Heart right ventricle (tissue), 16 donors: Measurements from ENCODE around the gene RNF144A. TPM values are rescaled to one million over a fixed set of nuclear protein-coding genes. Genes with fewer than 3 reads are reported as not detected.
A peak's percentile ranks its signal among the peaks of the same experiment; 100 is the strongest.

Source experiments
- ATAC-seq, 8 donors: fragments of 200-7000 bp; cut with Tn5 transposase; one replicate each; pipeline ENCODE4 v1.9.1; 2020; ENCODE audit warnings: mild to moderate bottlenecking in 8 of 8, moderate library complexity in 8 of 8, moderate number of reproducible peaks in 1 of 8
- DNase-seq, 2 donors: peaks; one replicate each; pipeline ENCODE4 v3.0.0-alpha.2; 2020
- H3K27ac ChIP-seq, 10 donors: fragments of 200-600 bp; sonication (generic) in 2 of 10; one replicate each; pipeline versions ENCODE4 v1.5.0 to v1.8.0; 2020 to 2022; ENCODE audit warnings: mild to moderate bottlenecking in 3 of 10
- H3K27me3 ChIP-seq, 7 donors: fragments of 200-600 bp; one replicate each; pipeline ENCODE4 v1.8.0; 2021 to 2022; ENCODE audit warnings: mild to moderate bottlenecking in 2 of 7
- H3K36me3 ChIP-seq, 9 donors: fragments of 200-600 bp; sonication (generic) in 1 of 9; one replicate each; pipeline versions ENCODE4 v1.5.0 to v1.8.0; 2020 to 2022; ENCODE audit warnings: mild to moderate bottlenecking in 2 of 9
- H3K4me1 ChIP-seq, 9 donors: fragments of 200-600 bp; sonication (generic) in 1 of 9; one replicate each; pipeline versions ENCODE4 v1.5.0 to v1.8.0; 2020 to 2022; ENCODE audit warnings: mild to moderate bottlenecking in 4 of 9
- H3K4me3 ChIP-seq, 10 donors: fragments of 200-600 bp; sonication (generic) in 2 of 10; one replicate each; pipeline versions ENCODE4 v1.5.0 to v1.8.0; 2020 to 2022; ENCODE audit warnings: mild to moderate bottlenecking in 7 of 10, moderate library complexity in 2 of 10
- H3K9me3 ChIP-seq, 11 donors: fragments of 200-600 bp in 10 of 11; sonication (generic) in 2 of 11; one replicate each; pipeline versions ENCODE4 v1.5.0 to v1.8.0; 2013 to 2022; ENCODE audit warnings: mild to moderate bottlenecking in 2 of 11, control low read depth in 1 of 11, moderate library complexity in 1 of 11
- WGBS, 2 donors: extraction: QIAGEN DNeasy Blood & Tissue Kit; methylation state at CpG; one replicate each; pipeline ENCODE4 v1.1.7; 2013; ENCODE audit warnings: inconsistent platforms in 1 of 2; 5-methylcytosine and 5-hydroxymethylcytosine counted together
- intact Hi-C, 10 donors: fragments of 100-400 bp; cut with DNase I; formaldehyde crosslinking; loops; one replicate each; pipeline versions ENCODE4 v1.11.1 to v1.14.2; 2022
- polyA plus RNA-seq, 2 donors: library from polyadenylated mRNA; stranded (reverse); fragments of 200-250 nt; gene quantifications; one replicate each; pipeline ENCODE4 v1.2.3, GENCODE V29; 2013
- total RNA-seq, 10 donors: library from RNA; stranded (reverse); fragmentation: NEBNext Ultra II Directional in 3 of 10; extraction: Animal tissue kit (Norgen Biotek cat#: 25700) in 3 of 10; gene quantifications; one replicate each; pipeline versions ENCODE4 v1.2.1 to v1.2.4, GENCODE V29; 2021 to 2023
- TF ChIP-seq, protein P1 (sequence below), 9 donors: fragments of 200-600 bp; sonication (generic) in 2 of 9; IDR thresholded peaks; one replicate each; pipeline versions ENCODE4 v1.5.0 to v1.8.0; 2021 to 2022; ENCODE audit warnings: antibody characterized with exemption in 9 of 9, mild to moderate bottlenecking in 5 of 9, moderate library complexity in 1 of 9
- donor health status: Arrhythmogenic right ventricular cardiomyopathy.
- donor health status: ischemic (EF 13 %, LVEDD 7.1; RV severe dilation, severe dysfunction).
- donor health status: healthy with polysubstance abuse.
- donor health status: DM: no; HTN: yes; CAD: no.
- donor health status: DM: no; HTN: no; CAD: no.
- donor health status: ischemic (EF 25% LVEDD 6.9; RV normal size, moderate dysfunction).
- donor health status: ischemic (EF 25% LVEDD 5.7; RV mildly dilated, moderate dysfunction).
- donor health status: healthy.
- donor health status: DM: yes; HTN: yes; CAD: no.
- donor health status: Ischemic cardiomyopathy.
- donor health status: ischemic (EF 35%, LVEDD 5.7; RV mildly dilated, moderate dysfunction).
- donor health status: nonischemic (EF 11% LVEDD 7.7; RV severe dilation, severe dysfunction).
- donor health status: DM: yes; HTN: yes; CAD: no.
- donor health status: PGD.
- donor health status: ischemic (EF 29% LVEDD 5.4; RV normal size, mild dysfunction).
- donor health status: nonischemic (EF 23%, LVEDD 6.1; RV moderate dilation, normal function).

The RNF144A gene
- total and polyA plus RNA-seq, 12 donors, result 3.6 to 19.7 (median 11.6) TPM

- intact Hi-C loops, result no loop called here
- no peak for DNase-seq
- no peaks in the 10 kb centered on the region for H3K9me3 ChIP-seq
- TF ChIP-seq, protein P1, sequence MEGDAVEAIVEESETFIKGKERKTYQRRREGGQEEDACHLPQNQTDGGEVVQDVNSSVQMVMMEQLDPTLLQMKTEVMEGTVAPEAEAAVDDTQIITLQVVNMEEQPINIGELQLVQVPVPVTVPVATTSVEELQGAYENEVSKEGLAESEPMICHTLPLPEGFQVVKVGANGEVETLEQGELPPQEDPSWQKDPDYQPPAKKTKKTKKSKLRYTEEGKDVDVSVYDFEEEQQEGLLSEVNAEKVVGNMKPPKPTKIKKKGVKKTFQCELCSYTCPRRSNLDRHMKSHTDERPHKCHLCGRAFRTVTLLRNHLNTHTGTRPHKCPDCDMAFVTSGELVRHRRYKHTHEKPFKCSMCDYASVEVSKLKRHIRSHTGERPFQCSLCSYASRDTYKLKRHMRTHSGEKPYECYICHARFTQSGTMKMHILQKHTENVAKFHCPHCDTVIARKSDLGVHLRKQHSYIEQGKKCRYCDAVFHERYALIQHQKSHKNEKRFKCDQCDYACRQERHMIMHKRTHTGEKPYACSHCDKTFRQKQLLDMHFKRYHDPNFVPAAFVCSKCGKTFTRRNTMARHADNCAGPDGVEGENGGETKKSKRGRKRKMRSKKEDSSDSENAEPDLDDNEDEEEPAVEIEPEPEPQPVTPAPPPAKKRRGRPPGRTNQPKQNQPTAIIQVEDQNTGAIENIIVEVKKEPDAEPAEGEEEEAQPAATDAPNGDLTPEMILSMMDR (IDR thresholded peaks at IDR 0.05), result no peak
- H3K27ac ChIP-seq, result no peak overlapping the region
- no peak overlapping the region for H3K4me3 ChIP-seq
- WGBS, 2 donors, result 95 to 96% methylated on average over 10 of the region's 10 CpGs
- H3K36me3 ChIP-seq, result peaks cover 0 to 43% (median 5%) of the 10 kb centered on the region in 9 donors
- no peaks in the 10 kb centered on the region for H3K27me3 ChIP-seq
- H3K4me1 ChIP-seq, result peaks cover 0 to 24% (median 13%) of the 10 kb centered on the region in 9 donors
- ATAC-seq, result no peak
Measured at GRCh38 chr2:6941299-6942046, 24.3 kb downstream of the RNF144A start.

- ATAC-seq, result no peak
- no peaks in the 10 kb centered on the region for H3K27me3 ChIP-seq
- H3K4me1 ChIP-seq, result peaks cover 0 to 29% (median 10%) of the 10 kb centered on the region in 9 donors
- no peaks in the 10 kb centered on the region for H3K9me3 ChIP-seq
- H3K36me3 ChIP-seq, result peaks cover 0 to 43% (median 5%) of the 10 kb centered on the region in 9 donors
- H3K4me3 ChIP-seq, result no peak overlapping the region
- TF ChIP-seq, protein P1 (IDR thresholded peaks at IDR 0.05), result no peak
- WGBS, 2 donors, result 91 to 94% methylated on average over 8 of the region's 8 CpGs
- DNase-seq, result no peak
- intact Hi-C loops, result no loop called here
- no peak overlapping the region for H3K27ac ChIP-seq
Measured at GRCh38 chr2:6942848-6943247, 25.6 kb downstream of the RNF144A start.

GRCh38 chr2:6943523-6943922 is 26.3 kb downstream of the RNF144A start:
- intact Hi-C loops, result no loop called here
- peak overlapping the region in 1 of 10 donors; percentile 56 for H3K27ac ChIP-seq
- H3K4me3 ChIP-seq, result no peak overlapping the region
- H3K36me3 ChIP-seq, result peaks cover 0 to 43% (median 5%) of the 10 kb centered on the region in 9 donors
- H3K9me3 ChIP-seq, result no peaks in the 10 kb centered on the region
- 86 to 91% methylated on average over 6 of the region's 6 CpGs for WGBS, 2 donors
- no peaks in the 10 kb centered on the region for H3K27me3 ChIP-seq
- H3K4me1 ChIP-seq, result peaks cover 0 to 35% (median 17%) of the 10 kb centered on the region in 9 donors
- no peak for DNase-seq
- ATAC-seq, result no peak
- TF ChIP-seq, protein P1 (IDR thresholded peaks at IDR 0.05), result no peak

DNA sequence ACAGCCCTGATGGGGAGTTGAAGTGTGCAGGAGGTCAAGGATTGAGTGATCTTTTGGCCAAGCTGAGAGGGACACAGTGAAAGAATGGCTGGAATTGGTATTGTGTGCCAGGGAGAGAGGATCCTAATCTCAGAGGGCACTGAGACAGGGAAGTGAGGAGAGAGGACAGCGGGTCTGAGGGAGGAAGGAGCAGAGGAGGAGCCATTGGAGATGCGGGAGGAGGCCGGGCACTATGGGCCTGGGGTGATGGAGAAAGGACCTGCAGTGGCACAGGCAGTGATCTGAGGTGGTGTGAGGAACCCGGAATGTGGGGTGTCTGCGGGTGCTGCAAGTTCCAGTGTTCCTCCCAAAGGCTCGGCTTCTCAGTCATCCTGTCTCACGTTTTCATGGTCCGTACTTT is 26.8 kb downstream of the RNF144A start:
- no peaks in the 10 kb centered on the region for H3K9me3 ChIP-seq
- 95 to 98% methylated on average over 8 of the region's 8 CpGs for WGBS, 2 donors
- H3K27me3 ChIP-seq, result no peaks in the 10 kb centered on the region
- intact Hi-C loops, result no loop called here
- no peak for ATAC-seq
- H3K36me3 ChIP-seq, result peaks cover 0 to 43% (median 5%) of the 10 kb centered on the region in 9 donors
- no peak overlapping the region for H3K4me3 ChIP-seq
- H3K4me1 ChIP-seq, result peaks cover 0 to 38% (median 21%) of the 10 kb centered on the region in 9 donors
- DNase-seq, result no peak
- TF ChIP-seq, protein P1 (IDR thresholded peaks at IDR 0.05), result no peak
- H3K27ac ChIP-seq, result peak overlapping the region in 3 of 10 donors; percentile 1 to 56 (median 41)
